WTC11 (cell line): ENCODE results near the gene SPAG9. TPM values are rescaled to one million over a fixed set of nuclear protein-coding genes. Genes with fewer than 3 reads are reported as not detected.

ENCODE experiments used
- ATAC-seq: fragments of 200-7000 bp; cut with Tn5 transposase; 2 replicates; pipeline ENCODE4 v1.10.0; 2021; ENCODE audit warnings: mild to moderate bottlenecking, moderate library complexity
- CTCF ChIA-PET: fragments of 300-600 bp; sonication (Branson Sonifier 250); formaldehyde crosslinking; loops from one replicate; lab custom pipeline; 2021; ENCODE audit warnings: antibody characterized with exemption; lab: Charles Lee
- POLR2A ChIA-PET: fragments of 350-600 bp; sonication (Branson Sonifier 250); formaldehyde crosslinking; loops from one replicate; lab custom pipeline; 2021; ENCODE audit warnings: antibody characterized with exemption; lab: Charles Lee
- DNase-seq: peaks from one replicate; pipeline ENCODE4 v3.0.0; 2021; ENCODE audit warnings: low spot score
- H3K27ac Mint-ChIP-seq: 2 replicates; pipeline ENCODE4 v1.8.0; 2021; ENCODE audit warnings: mixed read lengths
- H3K27me3 Mint-ChIP-seq: 2 replicates; pipeline ENCODE4 v1.8.0; 2021; ENCODE audit warnings: low read depth, mild to moderate bottlenecking, moderate library complexity, mixed read lengths
- H3K36me3 Mint-ChIP-seq: 2 replicates; pipeline ENCODE4 v1.8.0; 2021; ENCODE audit warnings: mixed read lengths
- H3K4me1 Mint-ChIP-seq: 2 replicates; pipeline ENCODE4 v1.8.0; 2022; ENCODE audit warnings: mixed read lengths
- H3K4me3 Mint-ChIP-seq: 2 replicates; pipeline ENCODE4 v1.8.0; 2021; ENCODE audit warnings: mild to moderate bottlenecking, moderate library complexity, mixed read lengths
- H3K9me3 Mint-ChIP-seq: 2 replicates; pipeline ENCODE4 v1.8.0; 2021; ENCODE audit warnings: mixed read lengths
- ATF2 ChIP-seq: sonication (generic); formaldehyde crosslinking; IDR thresholded peaks from 2 replicates; pipeline ENCODE4 v1.8.1; 2022; ENCODE audit warnings: low read depth, missing genetic modification reagents, borderline replicate concordance
- E2F1 ChIP-seq: sonication (generic); formaldehyde crosslinking; IDR thresholded peaks from 2 replicates; pipeline ENCODE4 v1.8.0; 2022; ENCODE audit warnings: mild to moderate bottlenecking, missing genetic modification reagents
- FOXP4 ChIP-seq: sonication (generic); formaldehyde crosslinking; IDR thresholded peaks from 2 replicates; pipeline ENCODE4 v1.8.0; 2022; ENCODE audit warnings: mild to moderate bottlenecking, missing genetic modification reagents
- HMGA2 ChIP-seq: fragments of 250-450 bp; sonication (Bioruptor Pico); IDR thresholded peaks from 2 replicates; pipeline ENCODE4 v1.4.0; 2021; ENCODE audit warnings: mild to moderate bottlenecking, moderate library complexity
- IRF1 ChIP-seq: sonication (generic); formaldehyde crosslinking; IDR thresholded peaks from 2 replicates; pipeline ENCODE4 v1.8.0; 2023; ENCODE audit warnings: missing genetic modification reagents
- IRF2 ChIP-seq: sonication (generic); formaldehyde crosslinking; IDR thresholded peaks from 2 replicates; pipeline ENCODE4 v1.8.0; 2022; ENCODE audit warnings: low read depth, missing genetic modification reagents, borderline replicate concordance
- KAT7 ChIP-seq: sonication (generic); formaldehyde crosslinking; IDR thresholded peaks from 2 replicates; pipeline ENCODE4 v1.8.1; 2023; ENCODE audit warnings: missing genetic modification reagents, mild to moderate bottlenecking, borderline replicate concordance
- NFATC4 ChIP-seq: fragments of 250-450 bp; sonication (Bioruptor Pico); IDR thresholded peaks from 2 replicates; pipeline ENCODE4 v1.9.0; 2021; ENCODE audit warnings: mild to moderate bottlenecking
- NR1H2 ChIP-seq: sonication (generic); formaldehyde crosslinking; IDR thresholded peaks from 2 replicates; pipeline ENCODE4 v1.9.0; 2021; ENCODE audit warnings: mild to moderate bottlenecking, moderate library complexity, missing genetic modification reagents
- NR2C2 ChIP-seq: sonication (generic); formaldehyde crosslinking; IDR thresholded peaks from 2 replicates; pipeline ENCODE4 v1.8.0; 2022; ENCODE audit warnings: mild to moderate bottlenecking, missing genetic modification reagents
- SMAD4 ChIP-seq: sonication (generic); formaldehyde crosslinking; IDR thresholded peaks from 2 replicates; pipeline ENCODE4 v1.8.0; 2022; ENCODE audit warnings: mild to moderate bottlenecking, missing genetic modification reagents
- TCF7 ChIP-seq: sonication (generic); formaldehyde crosslinking; IDR thresholded peaks from 2 replicates; pipeline ENCODE4 v1.8.0; 2022; ENCODE audit warnings: mild to moderate bottlenecking, low read depth, missing genetic modification reagents, moderate library complexity
- ZBTB21 ChIP-seq: sonication (generic); formaldehyde crosslinking; IDR thresholded peaks from 2 replicates; pipeline ENCODE4 v1.8.1; 2023; ENCODE audit warnings: mild to moderate bottlenecking, missing genetic modification reagents, borderline replicate concordance
- ZNF396 ChIP-seq: fragments of 250-450 bp; sonication (Bioruptor Pico); IDR thresholded peaks from 2 replicates; pipeline ENCODE4 v1.8.0; 2021; ENCODE audit warnings: mild to moderate bottlenecking, moderate library complexity, borderline replicate concordance
- ZSCAN18 ChIP-seq: fragments of 250-450 bp; sonication (Bioruptor Pico); IDR thresholded peaks from 2 replicates; pipeline ENCODE4 v2.1.2; 2022; ENCODE audit warnings: mild to moderate bottlenecking, moderate library complexity
- total RNA-seq: library from RNA; stranded (reverse); gene quantifications from 3 replicates; pipeline ENCODE4 v1.2.3, GENCODE V29; 2021
- TF ChIP-seq, protein P1 (sequence below): fragments of 200-600 bp; IDR thresholded peaks from 2 replicates; pipeline ENCODE4 v1.8.0; 2022; ENCODE audit warnings: antibody characterized with exemption
- TF ChIP-seq, protein P2 (sequence below): fragments of 250-450 bp; sonication (Bioruptor Pico); IDR thresholded peaks from 2 replicates; pipeline ENCODE4 v1.9.0; 2021; ENCODE audit warnings: mild to moderate bottlenecking

SPAG9 gene
- total RNA-seq, 1 experiment from 2014 or later, result 51.9 TPM

DNA sequence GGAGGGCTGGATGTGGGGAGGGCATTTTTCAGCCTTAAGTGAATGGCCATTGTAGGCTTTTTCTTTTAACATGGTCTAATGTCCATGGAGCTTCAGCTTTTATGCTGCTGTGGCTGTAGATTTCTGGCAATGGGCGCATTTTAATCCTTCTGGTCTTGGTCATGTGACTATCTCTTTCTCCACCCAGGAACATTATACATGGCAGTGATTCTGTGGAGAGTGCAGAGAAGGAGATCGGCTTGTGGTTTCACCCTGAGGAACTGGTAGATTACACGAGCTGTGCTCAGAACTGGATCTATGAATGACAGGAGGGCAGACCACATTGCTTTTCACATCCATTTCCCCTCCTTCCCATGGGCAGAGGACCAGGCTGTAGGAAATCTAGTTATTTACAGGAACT is 40.9 kb upstream of the SPAG9 start (continued):
- TF ChIP-seq NR2C2 (CRISPR knock-in tag), result no peak
- no peak for TF ChIP-seq ATF2

- Mint-ChIP-seq H3K9me3 (no peaks in the 10 kb centered on the region), H3K36me3 (peaks cover 69% of the 10 kb centered on the region), H3K4me1 (no peaks in the 10 kb centered on the region), H3K27me3 (no peaks in the 10 kb centered on the region), H3K27ac (no peak overlapping the region), H3K4me3 (no peak overlapping the region)
- TF ChIP-seq SMAD4 (CRISPR knock-in tag), result no peak
- TF ChIP-seq, protein P1, sequence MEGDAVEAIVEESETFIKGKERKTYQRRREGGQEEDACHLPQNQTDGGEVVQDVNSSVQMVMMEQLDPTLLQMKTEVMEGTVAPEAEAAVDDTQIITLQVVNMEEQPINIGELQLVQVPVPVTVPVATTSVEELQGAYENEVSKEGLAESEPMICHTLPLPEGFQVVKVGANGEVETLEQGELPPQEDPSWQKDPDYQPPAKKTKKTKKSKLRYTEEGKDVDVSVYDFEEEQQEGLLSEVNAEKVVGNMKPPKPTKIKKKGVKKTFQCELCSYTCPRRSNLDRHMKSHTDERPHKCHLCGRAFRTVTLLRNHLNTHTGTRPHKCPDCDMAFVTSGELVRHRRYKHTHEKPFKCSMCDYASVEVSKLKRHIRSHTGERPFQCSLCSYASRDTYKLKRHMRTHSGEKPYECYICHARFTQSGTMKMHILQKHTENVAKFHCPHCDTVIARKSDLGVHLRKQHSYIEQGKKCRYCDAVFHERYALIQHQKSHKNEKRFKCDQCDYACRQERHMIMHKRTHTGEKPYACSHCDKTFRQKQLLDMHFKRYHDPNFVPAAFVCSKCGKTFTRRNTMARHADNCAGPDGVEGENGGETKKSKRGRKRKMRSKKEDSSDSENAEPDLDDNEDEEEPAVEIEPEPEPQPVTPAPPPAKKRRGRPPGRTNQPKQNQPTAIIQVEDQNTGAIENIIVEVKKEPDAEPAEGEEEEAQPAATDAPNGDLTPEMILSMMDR, result no peak
- no peak for TF ChIP-seq FOXP4 (CRISPR knock-in tag)
- TF ChIP-seq E2F1 (CRISPR knock-in tag), result no peak
- TF ChIP-seq, protein P2, sequence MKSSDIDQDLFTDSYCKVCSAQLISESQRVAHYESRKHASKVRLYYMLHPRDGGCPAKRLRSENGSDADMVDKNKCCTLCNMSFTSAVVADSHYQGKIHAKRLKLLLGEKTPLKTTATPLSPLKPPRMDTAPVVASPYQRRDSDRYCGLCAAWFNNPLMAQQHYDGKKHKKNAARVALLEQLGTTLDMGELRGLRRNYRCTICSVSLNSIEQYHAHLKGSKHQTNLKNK, result no peak
- TF ChIP-seq NFATC4 (CRISPR knock-in tag), result no peak
- TF ChIP-seq KAT7 (CRISPR knock-in tag), result no peak
- no peak for TF ChIP-seq IRF1
- no peak for TF ChIP-seq HMGA2 (CRISPR knock-in tag)
- no peak for TF ChIP-seq NR1H2 (CRISPR knock-in tag)
- TF ChIP-seq IRF2, result no peak
- no peak for TF ChIP-seq ZBTB21
- no peak for TF ChIP-seq ZNF396
- TF ChIP-seq ZSCAN18 (CRISPR knock-in tag), result no peak
- TF ChIP-seq TCF7 (CRISPR knock-in tag), result no peak
- DNase-seq (no peak), ATAC-seq (no peak)
- CTCF ChIA-PET, result no interaction called here
- POLR2A ChIA-PET, result no interaction called here
Observed at GRCh38 chr17:51159604-51160003, 38.9 kb upstream of the SPAG9 start.
